HG03060 (cell line): ENCODE results near the gene C2CD5.

Experiments
- ATAC-seq: cut with Tn5 transposase; IDR thresholded peaks from one replicate; pipeline ENCODE4 v1.9.1; 2021; ENCODE audit warnings: low read depth, moderate number of reproducible peaks; ENCODE audit not compliant: unreplicated experiment

Gene C2CD5

DNA sequence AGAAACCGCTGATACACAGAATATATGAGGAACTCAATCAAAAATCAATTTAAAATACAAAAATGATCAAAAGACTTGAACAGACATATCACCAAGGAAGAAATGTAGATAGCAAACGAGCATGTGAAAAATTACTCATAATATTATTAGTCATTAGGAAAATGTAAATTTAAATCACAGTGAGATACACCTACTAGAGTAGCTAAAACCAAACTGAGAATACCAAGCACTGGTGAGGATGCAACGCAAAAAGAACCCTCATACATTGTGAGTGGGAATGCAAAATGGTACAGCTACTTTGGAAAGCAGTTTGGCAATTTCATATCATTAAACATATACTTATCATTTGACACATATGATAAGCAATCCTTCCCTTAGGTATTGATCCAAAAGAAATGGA lies 108.8 kb downstream of the C2CD5 start:
- ATAC-seq = no peak

DNA sequence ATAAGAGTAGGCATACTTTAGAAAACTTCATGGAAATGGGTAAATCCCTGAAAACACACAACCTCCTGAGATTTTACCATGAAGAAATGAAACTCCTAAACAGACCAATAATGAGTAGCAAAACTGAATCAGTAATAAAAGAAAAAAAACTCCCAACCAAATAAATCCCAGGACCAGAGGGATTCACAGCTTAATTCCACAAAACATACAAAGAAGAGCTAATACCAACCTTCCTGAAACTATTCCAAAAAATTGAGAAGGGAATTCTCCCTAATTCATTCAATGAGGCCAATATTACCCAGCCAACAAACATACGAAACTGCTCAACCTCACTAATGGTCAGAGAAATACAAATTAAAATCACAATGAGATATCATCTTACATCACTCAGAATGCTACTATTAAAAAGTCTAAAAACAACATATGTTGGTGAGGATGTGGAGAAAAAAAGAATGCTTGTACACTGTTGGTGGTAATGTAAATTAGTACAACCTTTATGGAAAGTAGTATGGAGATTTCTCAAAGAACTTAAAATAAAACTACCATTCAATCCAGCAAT lies 112.6 kb downstream of the C2CD5 start:
- ATAC-seq = no peak

DNA sequence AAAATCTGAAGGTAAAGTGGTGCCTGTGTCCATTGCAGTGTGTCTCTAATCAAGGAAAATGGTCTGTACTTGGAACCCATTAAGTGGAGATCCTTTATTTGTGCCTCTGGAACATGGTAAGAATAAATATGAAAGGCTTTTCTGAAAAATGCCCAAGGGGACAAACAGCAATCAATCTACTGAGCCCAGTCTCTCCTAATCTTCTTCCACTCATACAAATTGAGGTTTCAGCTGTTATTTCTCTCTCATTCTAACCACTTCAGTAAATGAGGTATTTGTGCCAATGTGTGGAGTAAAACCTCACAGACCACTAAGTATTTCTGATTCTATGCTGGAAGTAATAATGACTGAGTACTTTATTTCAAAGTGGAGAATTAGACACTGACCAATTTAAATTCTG lies 127.5 kb downstream of the C2CD5 start:
- no peak for ATAC-seq

DNA sequence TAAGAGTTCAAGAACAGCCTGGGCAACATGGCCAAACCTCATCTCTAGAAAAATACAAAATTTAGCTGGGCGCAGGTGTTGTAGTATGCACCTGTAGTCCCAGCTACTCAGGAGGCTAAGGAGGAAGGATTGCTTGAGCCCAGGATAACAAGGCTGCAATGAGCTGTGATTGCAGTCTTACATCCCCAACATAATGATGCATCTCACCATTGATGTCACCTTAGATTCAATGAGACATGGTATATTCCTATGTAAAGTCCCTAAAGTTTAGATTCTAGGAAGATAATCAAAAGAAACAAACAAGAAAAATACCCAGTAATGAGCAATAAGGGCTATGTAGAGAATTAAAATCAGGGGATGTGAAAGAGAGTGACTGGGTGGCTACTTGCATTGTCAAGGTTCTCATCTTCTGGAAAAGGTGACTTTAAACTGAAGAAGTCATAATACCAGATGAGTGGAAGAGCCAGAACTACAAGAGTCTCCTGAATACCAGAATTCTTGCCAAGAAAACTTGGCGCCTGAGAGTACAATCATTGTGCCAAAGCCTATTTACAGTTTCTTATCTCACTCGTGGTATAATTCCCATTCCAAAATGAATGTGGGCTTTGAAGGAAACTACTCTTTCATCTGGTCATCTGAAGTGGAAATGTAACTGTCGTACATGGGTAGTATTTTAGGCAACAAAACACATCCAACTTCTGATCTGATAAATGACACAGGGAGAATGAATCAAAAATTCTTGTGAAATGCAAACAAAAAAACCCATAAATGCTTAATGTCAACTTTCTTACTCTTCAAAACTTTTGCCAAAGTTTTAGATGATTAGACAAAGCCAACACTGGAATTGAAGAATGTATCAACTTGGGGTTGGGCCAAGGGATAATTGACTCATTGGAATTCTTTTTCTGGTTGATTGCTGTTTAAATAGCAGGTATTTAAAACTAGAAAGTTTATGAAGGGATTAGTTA lies 128.7 kb downstream of the C2CD5 start:
- no peak for ATAC-seq

DNA sequence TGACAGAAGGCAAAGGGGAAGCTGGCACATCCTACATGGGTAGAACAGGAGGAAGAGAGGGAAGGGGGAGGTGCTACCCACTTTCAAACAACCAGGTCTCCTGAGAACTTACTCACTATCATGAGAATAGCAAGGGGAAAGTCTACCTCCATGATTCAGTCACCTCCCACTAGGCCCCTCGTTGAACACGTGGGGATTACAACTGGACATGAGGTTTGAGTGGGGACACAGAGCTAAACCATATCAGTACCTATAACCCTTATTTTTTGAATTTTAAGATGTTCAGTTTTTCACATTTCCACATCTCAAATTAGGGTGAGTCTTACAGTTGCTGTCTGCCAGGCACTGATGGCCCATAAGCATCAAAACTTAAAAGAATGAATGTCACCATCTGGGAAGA lies 129.6 kb downstream of the C2CD5 start:
- no peak for ATAC-seq

DNA sequence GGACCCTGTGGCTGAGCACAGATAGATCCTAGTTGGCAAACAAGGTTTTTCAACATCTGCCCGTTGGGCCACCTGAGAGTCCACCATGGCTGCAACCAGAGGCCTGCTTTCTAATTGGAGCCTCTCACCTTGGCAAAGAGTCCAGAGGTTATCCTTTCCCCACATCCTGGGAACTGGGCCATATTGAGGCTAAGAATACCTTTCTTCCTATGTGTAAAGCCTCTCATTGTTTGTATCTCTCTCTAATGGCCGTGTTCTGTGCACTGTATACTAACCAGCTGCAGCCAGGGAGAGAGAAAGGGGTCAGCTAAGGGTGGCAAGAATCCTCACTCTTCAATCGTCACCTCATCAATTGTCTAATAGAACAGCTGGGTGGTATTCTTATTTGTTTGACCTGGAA lies 130.8 kb downstream of the C2CD5 start:
- ATAC-seq = no peak

DNA sequence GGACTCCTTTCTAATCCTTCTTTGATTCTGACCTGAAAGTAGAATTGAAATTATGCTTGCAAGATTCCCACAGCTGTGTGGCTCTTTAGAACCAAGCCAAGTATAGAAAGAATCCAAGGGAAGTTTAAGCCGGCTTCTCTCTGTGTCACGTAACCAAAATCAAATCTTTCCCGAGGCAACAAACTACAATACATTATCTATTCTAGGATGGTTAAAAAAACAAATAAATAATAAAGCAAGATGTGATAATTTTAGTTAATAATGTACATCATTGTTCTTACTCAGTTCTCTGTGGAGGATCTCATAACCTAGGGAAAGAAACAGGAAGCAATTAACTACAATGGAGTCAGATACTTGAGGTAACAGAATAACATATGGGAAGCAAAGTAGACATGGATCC lies 131.8 kb downstream of the C2CD5 start:
- no peak for ATAC-seq

DNA sequence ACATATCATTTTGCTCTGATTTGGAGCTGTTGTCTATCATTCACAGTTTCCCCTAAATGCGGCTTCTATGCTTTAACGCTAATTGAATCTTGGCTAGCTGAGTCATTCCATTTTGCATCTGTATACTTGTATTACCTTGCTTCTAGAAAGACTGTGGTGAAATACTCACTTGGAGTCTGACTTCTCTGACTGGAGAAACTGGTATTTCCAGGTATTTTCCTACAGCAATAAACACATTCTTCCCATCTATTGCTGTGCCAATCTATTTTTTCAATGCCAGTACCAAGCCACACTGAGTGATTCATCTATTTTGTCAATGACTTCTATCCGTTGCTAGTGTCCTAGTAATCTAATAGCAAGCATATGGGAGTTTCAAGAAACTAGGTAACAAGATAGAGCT lies 133.9 kb downstream of the C2CD5 start:
- ATAC-seq = no peak

DNA sequence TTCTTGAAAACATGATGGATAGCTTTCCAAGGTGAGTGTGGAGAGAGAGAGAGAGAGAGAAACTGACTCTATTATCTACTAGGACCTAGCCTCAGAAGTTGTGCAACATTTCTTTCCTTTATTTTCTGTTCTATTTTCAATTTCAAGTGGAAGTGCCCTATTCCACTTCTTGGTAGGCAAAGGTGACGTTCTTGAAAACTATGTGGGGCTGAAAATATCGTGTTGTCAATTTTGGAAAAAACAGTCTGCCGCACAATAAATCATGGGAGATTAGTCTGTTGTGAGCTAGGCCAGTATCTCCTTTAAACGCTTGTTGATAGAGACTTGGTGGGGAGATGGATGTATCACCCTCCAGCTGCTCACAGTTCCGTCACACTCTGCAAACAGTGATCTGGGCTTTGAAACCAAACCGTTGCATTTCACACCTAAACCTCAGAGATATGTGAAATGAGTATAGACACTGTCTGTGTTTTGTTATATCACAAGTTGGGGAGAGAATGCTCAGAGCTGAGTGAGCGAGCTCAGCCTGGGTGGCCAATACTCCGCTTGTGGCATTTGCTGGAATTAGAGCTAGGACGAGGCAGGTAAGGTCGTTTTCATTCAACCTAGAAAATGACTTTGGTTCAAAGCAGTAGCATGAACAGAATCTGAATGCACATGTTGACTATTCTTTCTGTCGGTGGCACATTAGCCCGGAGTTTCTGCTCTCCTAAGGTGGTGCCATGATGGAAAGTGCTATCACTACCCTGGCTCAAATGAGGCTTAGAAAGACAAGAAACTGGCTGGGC lies 134.8 kb downstream of the C2CD5 start:
- peak; percentile 99 for ATAC-seq

DNA sequence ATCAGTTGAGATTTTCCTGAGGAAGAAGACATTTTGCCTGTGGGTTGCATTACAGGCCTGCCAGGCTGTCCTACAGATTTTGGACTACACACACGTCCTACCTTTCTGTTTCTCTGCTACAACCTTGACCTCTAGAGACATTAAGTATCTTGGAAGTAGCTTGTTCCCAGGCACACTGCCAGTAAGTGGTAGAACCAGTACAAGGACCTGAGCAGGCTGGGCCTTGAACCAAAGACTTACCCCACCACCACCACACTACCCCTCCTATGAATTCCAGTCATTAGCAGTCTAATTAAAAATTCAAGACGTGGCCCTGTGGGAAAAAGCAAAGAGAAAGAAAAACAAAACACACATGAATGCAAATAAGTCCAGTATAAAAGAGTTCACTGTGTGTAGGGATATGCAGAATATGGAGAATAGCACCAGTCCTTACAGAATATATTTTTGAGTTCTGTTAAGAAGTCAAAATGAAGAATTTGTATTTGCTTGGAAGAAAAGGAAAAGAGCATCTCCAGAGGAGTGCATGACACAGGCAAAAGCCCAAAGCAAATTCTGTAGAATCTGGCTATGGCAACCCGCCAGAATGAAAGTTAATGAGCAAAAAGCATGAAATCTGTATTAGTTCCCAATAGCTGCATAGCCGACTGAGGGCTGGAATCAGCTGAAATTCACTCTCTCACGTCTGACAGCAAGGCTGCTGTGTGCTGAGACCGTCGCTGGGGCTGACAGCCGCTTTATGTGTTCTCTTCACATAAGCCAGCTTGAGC lies 135.5 kb downstream of the C2CD5 start:
- ATAC-seq = no peak

DNA sequence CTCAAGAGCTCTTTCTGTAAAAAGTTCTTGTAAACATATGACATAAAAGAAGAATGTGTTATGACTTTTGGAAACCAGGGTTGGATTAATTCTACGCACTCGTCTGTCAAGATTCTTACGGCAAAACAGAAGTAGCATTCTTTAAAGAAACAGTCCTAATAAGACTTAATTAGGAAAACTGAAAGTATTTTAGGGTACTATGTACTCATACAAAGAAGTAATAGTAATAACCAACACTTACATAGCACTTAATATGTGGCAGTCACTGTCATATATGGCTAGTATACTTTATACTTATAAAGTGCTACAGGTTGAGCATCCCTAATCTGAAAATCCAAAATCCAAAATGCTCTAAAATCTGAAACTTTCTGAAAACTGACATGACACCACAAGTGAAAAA lies 136.9 kb downstream of the C2CD5 start:
- ATAC-seq = no peak

DNA sequence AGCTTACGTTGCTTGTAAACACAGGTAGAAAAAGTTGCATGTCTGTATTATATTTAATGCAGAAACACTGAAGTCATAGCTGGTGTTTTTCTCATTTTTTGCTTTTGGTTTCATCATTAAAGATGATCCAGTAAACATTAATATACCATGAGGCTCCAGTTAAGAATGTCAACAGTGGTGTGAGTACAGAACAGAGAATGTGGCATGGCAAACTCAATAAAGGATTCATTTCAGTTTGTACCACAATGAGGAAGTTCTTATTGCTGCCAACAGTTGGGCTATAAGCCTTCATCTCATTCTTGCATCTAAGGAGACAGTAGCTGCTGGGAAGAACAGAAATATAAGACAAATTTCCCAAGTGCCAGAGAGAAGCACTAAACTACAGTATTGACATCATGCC lies 137.7 kb downstream of the C2CD5 start:
- no peak for ATAC-seq

DNA sequence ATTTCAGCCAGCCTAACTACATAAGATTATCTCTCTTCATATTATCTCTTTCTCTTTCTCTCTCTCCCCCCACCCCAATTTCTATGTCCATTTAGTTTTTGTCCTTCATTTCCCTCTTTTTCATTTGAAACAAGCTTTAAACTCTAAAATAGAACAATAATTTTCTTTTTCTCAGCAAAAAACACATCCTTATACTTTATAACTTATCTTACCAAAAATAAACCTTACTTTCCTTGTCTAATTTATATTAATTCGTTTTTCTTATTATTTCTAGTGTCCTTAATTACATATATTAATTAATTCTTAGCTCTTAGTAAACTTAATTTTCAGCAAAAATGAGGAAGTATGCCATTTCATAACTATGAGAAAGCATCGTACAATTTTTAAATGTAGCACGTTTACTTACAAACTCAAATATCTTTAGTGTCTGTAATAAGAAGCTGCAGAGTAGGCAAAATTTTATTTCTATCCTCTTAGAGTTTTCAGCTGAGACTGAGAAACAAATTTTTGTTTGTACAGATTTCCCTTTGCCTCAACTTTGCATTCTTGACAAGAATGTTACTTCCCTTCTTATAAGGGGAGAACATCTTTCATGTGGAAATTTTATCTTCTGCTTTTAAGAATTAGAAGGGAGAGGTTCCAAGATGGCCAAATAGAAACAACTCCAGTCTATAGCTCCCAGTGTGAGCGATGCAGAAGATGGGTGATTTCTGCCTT lies 144.7 kb downstream of the C2CD5 start:
- no peak for ATAC-seq
